Central memory CD4-positive, alpha-beta T cell (primary cell): ENCODE results near the gene ZBTB22.
"Not testable (repeated sequence)": the region's sequence is repeated elsewhere in the genome, so short reads cannot be mapped to it uniquely, and the experiment has no call there.

Source experiments
- DNase-seq: peaks from one replicate; pipeline ENCODE4 v3.0.0; 2022

ZBTB22 gene

GRCh38 chr6:33277663-33278391 is 39.7 kb downstream of the ZBTB22 start:
- DNase-seq: peak; percentile 18

- DNase-seq: peak; percentile 69
Measured at GRCh38 chr6:33276864-33277662, 40.5 kb downstream of the ZBTB22 start, which contains the start of gene B3GALT4. B3GALT4 (plus strand) TSS chr6:33277123; CDS start chr6:33277420, 297 bp downstream.

- DNase-seq: no peak
Measured at GRCh38 chr6:33276581-33276863, 41.0 kb downstream of the ZBTB22 start.

GRCh38 chr6:33275795-33276580 is 41.6 kb downstream of the ZBTB22 start:
- DNase-seq: not testable (repeated sequence)

GRCh38 chr6:33273924-33274902 is 43.3 kb downstream of the ZBTB22 start:
- DNase-seq: no peak

GRCh38 chr6:33273129-33273923 is 44.2 kb downstream of the ZBTB22 start:
- DNase-seq: no peak

GRCh38 chr6:33272275-33273128 is 45.0 kb downstream of the ZBTB22 start:
- no peak for DNase-seq

GRCh38 chr6:33271468-33272274 is 45.9 kb downstream of the ZBTB22 start, which contains the start of the genes RPS18 and VPS52:
RPS18 (plus strand) TSS chr6:33272075; CDS start chr6:33272120, 45 bp downstream.
VPS52 (minus strand) TSS chr6:33271876; CDS start chr6:33271675, 201 bp downstream.
- DNase-seq: peak; percentile 95

GRCh38 chr6:33271117-33271467 is 46.5 kb downstream of the ZBTB22 start:
- no peak for DNase-seq
